HAP-1 (cell line): ENCODE data around the gene SLX9.

Experiments
- DNase-seq, 2 experiments: peaks; one replicate each; pipeline ENCODE4 v3.0.0-alpha.2; 2016 to 2020; ENCODE audit warnings: low spot score in 2 of 2
- H3K27me3 ChIP-seq: fragments of 250-450 bp; sonication (Bioruptor Pico); 2 replicates; pipeline ENCODE4 v1.5.1; 2020; ENCODE audit warnings: low read depth, mild to moderate bottlenecking, moderate library complexity
- H3K36me3 ChIP-seq: fragments of 250-450 bp; sonication (Bioruptor Pico); replicated peaks from 2 replicates; pipeline ENCODE4 v1.5.1; 2020; ENCODE audit warnings: mild to moderate bottlenecking
- H3K4me1 ChIP-seq: fragments of 250-450 bp; sonication (Bioruptor Pico); 2 replicates; pipeline ENCODE4 v1.5.1; 2020; ENCODE audit warnings: mild to moderate bottlenecking
- H3K4me3 ChIP-seq: fragments of 250-450 bp; sonication (Bioruptor Pico); 2 replicates; pipeline ENCODE4 v1.5.1; 2020; ENCODE audit warnings: mild to moderate bottlenecking, moderate library complexity
- H3K9me3 ChIP-seq: fragments of 250-450 bp; sonication (Bioruptor Pico); 2 replicates; pipeline ENCODE4 v1.5.1; 2020; ENCODE audit warnings: mild to moderate bottlenecking, moderate library complexity
- in situ Hi-C: fragments of 300-500 bp; cut with MboI; formaldehyde crosslinking; loops from 3 replicates; pipeline ENCODE4 v1.14.3; 2020; ENCODE audit warnings: low sequenced_read_pairs, inconsistent platforms, mixed read lengths

SLX9 gene

GRCh38 chr21:44957047-44957831 is 17.4 kb downstream of the SLX9 start:
- Histone ChIP-seq H3K36me3 (peaks cover 42% of the 10 kb centered on the region), H3K4me3 (no peak overlapping the region), H3K4me1 (no peaks in the 10 kb centered on the region), H3K9me3 (no peaks in the 10 kb centered on the region), H3K27me3 (no peaks in the 10 kb centered on the region)
- in situ Hi-C loops, result no loop called here
- no peak for DNase-seq

- Histone ChIP-seq H3K27me3 (no peaks in the 10 kb centered on the region), H3K9me3 (no peaks in the 10 kb centered on the region), H3K4me3 (no peak overlapping the region), H3K4me1 (no peaks in the 10 kb centered on the region), H3K36me3 (peaks cover 46% of the 10 kb centered on the region)
- in situ Hi-C loops, result no loop called here
- no peak for DNase-seq
These were observed 18.1 kb downstream of the SLX9 start for GRCh38 chr21:44957901-44958451.

DNA sequence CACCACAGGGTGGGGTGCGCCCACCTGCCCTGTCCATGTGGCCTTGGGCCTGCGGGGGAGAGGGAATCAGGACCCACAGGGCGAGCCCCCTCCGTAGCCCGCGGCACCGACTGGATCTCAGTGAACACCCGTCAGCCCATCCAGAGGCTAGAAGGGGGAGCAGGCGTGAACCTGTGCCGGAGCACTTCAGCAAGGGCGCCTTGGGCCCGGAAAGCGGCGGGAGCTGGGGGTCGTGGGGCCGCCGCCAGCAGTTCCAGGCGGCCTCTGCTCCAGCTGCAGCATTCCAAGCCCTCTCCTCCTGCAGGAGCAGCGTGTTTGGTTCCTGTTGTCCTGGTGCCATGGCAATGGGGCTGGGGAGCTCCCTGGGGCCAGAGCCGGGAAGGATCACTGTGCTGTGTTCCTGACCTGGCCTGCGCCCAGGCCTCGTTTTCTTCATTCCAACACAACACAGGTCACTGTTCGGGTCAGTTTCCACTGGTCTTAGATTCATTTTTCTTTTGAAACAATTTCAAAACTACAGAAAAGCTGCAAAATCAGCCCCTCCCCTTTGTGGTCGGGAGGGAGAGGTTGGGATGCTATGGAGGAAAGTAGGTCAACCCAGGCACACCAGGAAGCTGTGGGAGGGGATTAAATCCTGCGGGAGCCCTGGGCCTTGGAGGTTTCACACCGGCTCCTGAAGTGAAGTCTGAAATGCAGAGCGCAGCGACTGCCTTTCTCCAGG is 18.8 kb downstream of the SLX9 start:
- H3K4me3 ChIP-seq, result no peak overlapping the region
- no peaks in the 10 kb centered on the region for H3K27me3 ChIP-seq
- H3K4me1 ChIP-seq, result no peaks in the 10 kb centered on the region
- in situ Hi-C loops, result no loop called here
- H3K9me3 ChIP-seq, result no peaks in the 10 kb centered on the region
- peaks cover 46% of the 10 kb centered on the region for H3K36me3 ChIP-seq
- no peak for DNase-seq

DNA sequence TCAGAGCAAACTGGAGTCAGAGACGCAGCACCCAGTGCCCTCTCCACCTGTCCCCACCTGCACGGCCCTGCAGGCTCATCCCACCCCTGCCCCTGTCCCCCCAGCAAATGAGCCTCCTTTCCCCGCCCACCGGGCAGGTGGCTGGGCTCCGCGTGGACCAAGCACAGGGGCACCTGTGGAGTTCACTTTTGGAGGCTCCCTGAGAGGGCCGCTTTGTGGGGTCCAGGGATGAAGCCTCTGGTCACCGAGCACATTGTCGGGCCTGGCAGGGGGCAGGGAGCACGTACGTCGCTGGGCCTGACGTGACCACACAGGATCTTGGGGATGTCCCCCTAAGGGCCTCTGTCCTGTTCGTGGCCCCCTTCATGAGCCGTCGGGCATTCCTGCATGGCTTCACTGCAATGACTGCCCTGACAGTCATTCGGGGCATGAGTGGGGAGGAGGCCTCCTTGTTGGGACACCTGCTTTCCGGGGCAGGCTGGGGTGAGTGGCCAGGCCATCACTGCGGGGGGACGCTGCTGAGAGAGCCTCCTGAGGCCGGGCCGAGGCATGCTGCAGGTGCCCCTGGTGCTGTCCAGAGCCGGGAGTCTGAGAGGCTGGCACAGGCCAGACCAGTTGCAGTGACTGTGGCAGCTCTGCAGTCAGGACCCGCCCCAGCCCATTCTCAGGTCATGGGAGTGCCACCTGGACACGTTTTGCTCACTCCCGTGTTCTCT is 19.7 kb downstream of the SLX9 start:
- peaks cover 46% of the 10 kb centered on the region for H3K36me3 ChIP-seq
- no peaks in the 10 kb centered on the region for H3K27me3 ChIP-seq
- DNase-seq, result no peak
- H3K9me3 ChIP-seq, result no peaks in the 10 kb centered on the region
- in situ Hi-C loops, result no loop called here
- no peak overlapping the region for H3K4me3 ChIP-seq
- H3K4me1 ChIP-seq, result no peaks in the 10 kb centered on the region

DNA sequence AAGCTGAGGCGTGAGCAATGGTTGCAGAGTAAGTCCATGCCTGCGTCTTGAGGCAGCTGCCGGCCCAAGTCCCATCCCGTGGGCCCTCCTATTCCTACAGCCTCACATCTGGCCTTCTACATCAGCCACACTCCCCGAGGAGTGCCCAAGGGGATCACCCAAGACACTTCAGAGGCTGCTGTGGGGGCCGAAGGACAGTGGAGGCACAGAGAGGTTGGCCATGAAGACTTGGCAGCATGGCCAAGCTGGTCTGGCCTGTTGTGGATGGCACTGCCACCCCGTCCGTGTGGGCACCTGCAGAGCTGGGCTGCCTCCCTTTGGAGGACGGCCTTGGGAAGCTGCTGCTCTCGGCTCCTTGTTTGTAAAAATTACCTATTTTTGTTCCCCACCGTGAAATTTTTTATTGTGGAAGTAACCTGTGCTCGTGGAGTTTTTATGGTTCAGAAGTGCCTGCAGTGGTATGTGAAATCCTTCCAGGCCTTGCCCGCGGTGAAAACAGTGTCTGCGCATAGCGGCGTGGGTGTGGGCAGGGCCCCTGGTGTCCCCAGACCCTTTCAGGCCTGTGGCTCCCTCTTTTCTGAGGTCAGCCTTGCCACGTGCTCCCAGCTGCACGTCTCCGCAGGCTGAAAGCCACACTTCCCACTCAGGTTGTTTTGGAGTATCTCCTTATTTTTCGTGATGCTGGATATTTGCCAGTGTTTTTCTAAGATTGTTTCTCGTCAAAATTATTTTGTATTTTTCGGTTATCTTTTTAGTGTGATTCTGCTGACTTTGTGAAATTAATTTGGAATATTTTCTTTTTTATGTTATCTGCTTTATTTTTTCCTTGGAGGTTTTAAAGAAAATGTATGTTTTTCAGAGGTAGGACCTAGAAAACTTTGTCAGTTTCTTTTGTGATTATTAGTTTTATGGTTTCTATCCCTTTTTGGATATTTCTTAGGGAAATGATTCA is 20.6 kb downstream of the SLX9 start:
- Histone ChIP-seq H3K4me3 (no peak overlapping the region), H3K4me1 (no peaks in the 10 kb centered on the region), H3K36me3 (peaks cover 48% of the 10 kb centered on the region), H3K27me3 (no peaks in the 10 kb centered on the region), H3K9me3 (no peaks in the 10 kb centered on the region)
- DNase-seq, result no peak
- in situ Hi-C loops, result no loop called here

- in situ Hi-C loops, result no loop called here
- Histone ChIP-seq H3K36me3 (peaks cover 39% of the 10 kb centered on the region), H3K27me3 (no peaks in the 10 kb centered on the region), H3K9me3 (no peaks in the 10 kb centered on the region), H3K4me1 (no peaks in the 10 kb centered on the region), H3K4me3 (no peak overlapping the region)
- no peak for DNase-seq
These were observed 22.7 kb downstream of the SLX9 start for GRCh38 chr21:44962403-44962966.

DNA sequence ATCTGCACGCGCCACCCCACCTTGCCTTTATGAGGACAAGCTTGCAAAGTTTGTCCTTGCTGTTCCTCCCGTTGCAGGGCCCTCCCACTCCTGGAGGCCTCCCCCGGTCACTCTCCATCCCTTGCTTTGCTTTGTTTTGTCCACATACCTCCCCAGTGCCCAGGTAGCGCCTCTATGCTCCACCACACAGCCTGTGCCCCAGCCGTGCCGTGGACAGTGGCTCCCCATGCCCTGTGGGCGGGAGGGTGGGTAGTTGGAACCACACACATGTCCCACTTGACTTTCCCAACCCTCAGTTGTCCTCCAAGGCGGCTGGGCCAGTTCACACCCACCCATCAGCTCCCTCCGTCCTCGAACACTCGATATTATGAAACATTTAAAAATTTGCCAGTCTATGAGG is 24.6 kb downstream of the SLX9 start:
- Histone ChIP-seq H3K4me3 (no peak overlapping the region), H3K27me3 (no peaks in the 10 kb centered on the region), H3K9me3 (no peaks in the 10 kb centered on the region), H3K4me1 (no peaks in the 10 kb centered on the region), H3K36me3 (peaks cover 45% of the 10 kb centered on the region)
- DNase-seq, result no peak
- in situ Hi-C loops, result no loop called here

- Histone ChIP-seq H3K9me3 (no peaks in the 10 kb centered on the region), H3K27me3 (no peaks in the 10 kb centered on the region), H3K36me3 (peaks cover 48% of the 10 kb centered on the region), H3K4me3 (no peak overlapping the region), H3K4me1 (no peaks in the 10 kb centered on the region)
- in situ Hi-C loops, result no loop called here
- DNase-seq, result no peak
These were observed 25.6 kb downstream of the SLX9 start for GRCh38 chr21:44965251-44966022.

DNA sequence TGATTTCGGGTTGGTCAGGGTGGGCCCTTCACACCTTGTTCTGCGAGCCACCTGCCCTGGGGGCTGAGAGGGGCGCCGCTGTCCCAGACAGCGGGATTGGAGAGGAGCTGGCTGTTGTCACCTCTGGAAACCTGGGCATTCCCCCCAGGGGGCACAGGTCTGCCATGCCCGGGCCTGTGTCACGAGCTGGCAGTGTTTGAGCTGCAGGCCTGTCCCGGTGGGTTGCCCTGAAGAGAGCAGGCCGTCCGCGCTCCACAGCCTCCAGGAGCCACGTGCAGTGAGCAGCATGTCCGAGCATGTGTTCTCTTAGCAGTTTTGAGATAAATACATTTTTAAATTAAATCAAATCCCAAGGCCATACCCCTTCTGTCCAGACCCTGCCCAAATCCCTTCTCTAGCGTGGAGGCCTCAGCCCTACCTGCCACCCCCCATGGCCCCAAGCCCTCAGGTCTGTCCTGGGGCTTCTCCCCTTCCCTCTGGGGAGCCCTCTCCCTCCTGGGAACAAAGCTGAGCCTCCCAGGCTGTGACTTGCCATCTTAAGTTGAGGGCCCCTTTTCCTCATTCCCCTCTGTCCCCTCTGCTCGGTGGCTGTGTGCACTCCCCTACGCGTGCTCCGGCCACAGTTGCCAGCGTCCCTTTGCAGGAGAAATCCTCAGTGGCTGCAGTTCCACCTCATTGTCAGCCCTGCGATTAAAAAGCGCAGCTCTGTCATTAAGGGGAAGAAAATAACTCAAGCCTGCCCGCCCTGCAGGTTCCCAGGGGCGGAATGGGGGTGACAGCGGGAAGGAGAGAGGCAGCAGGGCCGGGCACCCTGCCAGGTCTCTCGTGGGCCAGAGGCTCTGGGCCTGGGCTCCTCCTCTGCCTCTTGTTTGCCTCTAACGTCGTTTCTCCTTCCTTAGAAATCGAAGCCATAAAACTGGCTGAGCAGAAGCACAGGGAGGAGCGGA is 26.6 kb downstream of the SLX9 start:
- H3K4me3 ChIP-seq, result no peak overlapping the region
- H3K4me1 ChIP-seq, result no peaks in the 10 kb centered on the region
- H3K27me3 ChIP-seq, result no peaks in the 10 kb centered on the region
- peaks cover 40% of the 10 kb centered on the region for H3K36me3 ChIP-seq
- DNase-seq, result no peak
- no peaks in the 10 kb centered on the region for H3K9me3 ChIP-seq
- in situ Hi-C loops, result no loop called here

GRCh38 chr21:44967082-44968047 is 27.5 kb downstream of the SLX9 start:
- Histone ChIP-seq H3K9me3 (no peaks in the 10 kb centered on the region), H3K4me1 (no peaks in the 10 kb centered on the region), H3K27me3 (no peaks in the 10 kb centered on the region), H3K4me3 (no peak overlapping the region), H3K36me3 (peaks cover 33% of the 10 kb centered on the region)
- DNase-seq, result no peak
- in situ Hi-C loops, result no loop called here
